SU-DHL-6 (cell line): ENCODE data around the gene RSPH3.

Experiments
- CTCF ChIP-seq: fragments of 200-600 bp; sonication (generic); IDR thresholded peaks from one replicate; pipeline ENCODE4 v1.5.1; 2017; ENCODE audit warnings: antibody characterized with exemption, mild to moderate bottlenecking, low read length, moderate library complexity; ENCODE audit not compliant: insufficient read depth, poor library complexity, severe bottlenecking
- EZH2phosphoT487 ChIP-seq: fragments of 200-600 bp; sonication (generic), shearing (Covaris generic); conservative IDR thresholded peaks from 2 replicates; pipeline ENCODE4 v1.6.1; 2018; ENCODE audit warnings: mild to moderate bottlenecking, antibody characterized with exemption, low read length, moderate library complexity, mixed read lengths

DNA sequence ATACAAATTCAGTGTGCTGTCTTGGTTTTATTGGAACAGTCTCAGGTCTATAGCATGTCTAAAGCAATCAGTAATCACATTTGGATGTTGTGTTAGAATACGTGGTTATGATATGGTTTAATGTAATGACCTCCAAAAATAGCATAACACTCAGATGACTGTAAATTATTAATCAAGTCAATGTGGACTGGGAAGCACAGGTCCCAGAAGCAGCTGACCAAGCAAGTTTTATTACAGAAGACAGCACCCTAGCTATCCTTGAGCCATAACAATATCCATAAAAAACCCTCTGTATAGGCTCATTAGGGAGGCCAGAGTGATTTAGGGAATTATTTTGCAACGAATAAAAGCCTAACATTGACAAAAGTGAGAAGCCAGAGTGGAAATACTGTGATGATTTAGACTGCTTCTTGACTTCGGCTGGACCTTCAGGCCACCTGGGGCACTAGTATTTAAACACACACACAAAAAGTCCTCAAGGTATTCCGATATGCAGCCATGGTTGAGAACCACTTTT is 66.9 kb downstream of the RSPH3 start:
- TF ChIP-seq CTCF (no peak), EZH2phosphoT487 (no peak)
